ENCODE data around the gene C1GALT1C1L. TPM values are rescaled to one million over a fixed set of nuclear protein-coding genes. Genes with fewer than 3 reads are reported as not detected.

Gene C1GALT1C1L
- total RNA-seq, result not detected in 2 replicates
- long read RNA-seq, result 0 reads

- Mint-ChIP-seq H3K9me3 (ENCODE audit: unreplicated experiment) (peaks cover 6% of the 10 kb centered on the region), H3K27me3 (ENCODE audit: unreplicated experiment) (peaks cover 10% of the 10 kb centered on the region), H3K27ac (ENCODE audit: unreplicated experiment) (no peak within 1 kb of the TSS), H3K36me3 (ENCODE audit: unreplicated experiment) (peaks cover 5% of the 10 kb centered on the region), H3K4me3 (ENCODE audit: unreplicated experiment) (no peak within 1 kb of the TSS), H3K4me1 (ENCODE audit: unreplicated experiment) (no peaks in the 10 kb centered on the region)
- no peak for DNase-seq (ENCODE audit: extremely low spot score, unreplicated experiment)
- no peak for TF ChIP-seq CTCF (IDR thresholded peaks at IDR 0.05)
Observed at GRCh38 chr2:43676322-43677050, at the start of gene C1GALT1C1L. Gene C1GALT1C1L, minus strand, starts transcription at chr2:43676429. Its CDS starts 107 bp downstream, at chr2:43676322.

DNA sequence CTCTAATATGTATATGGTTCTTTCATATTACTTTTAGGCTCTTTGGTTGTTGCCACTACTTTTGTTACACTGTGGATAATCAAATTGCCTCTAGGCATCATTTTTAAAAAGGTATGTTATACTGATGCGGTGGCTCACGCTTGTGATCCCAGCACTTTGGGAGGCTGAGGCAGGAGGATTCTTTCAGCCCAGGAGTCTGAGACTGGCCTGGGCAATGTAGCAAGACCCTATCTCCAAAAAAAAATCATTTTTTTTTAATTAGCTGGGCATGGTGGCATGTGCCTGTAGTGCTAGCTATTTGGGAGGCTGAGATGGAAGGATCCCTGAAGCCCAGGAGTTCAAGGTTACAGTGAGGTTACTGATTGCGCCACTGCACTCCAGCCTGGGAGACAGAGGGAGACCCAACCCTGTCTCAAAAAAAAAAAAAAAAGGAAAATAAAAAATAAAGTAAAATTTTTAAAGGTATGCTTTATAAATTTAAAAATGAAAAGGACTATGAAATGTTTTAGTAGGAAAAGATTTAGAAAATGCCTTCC is 49.5 kb upstream of the C1GALT1C1L start:
- no peak overlapping the region for H3K4me3 Mint-ChIP-seq (ENCODE audit: unreplicated experiment)
- no peak overlapping the region for H3K27ac Mint-ChIP-seq (ENCODE audit: unreplicated experiment)
- TF ChIP-seq CTCF (IDR thresholded peaks at IDR 0.05), result no peak
- no peaks in the 10 kb centered on the region for H3K9me3 Mint-ChIP-seq (ENCODE audit: unreplicated experiment)
- no peak for DNase-seq (ENCODE audit: extremely low spot score, unreplicated experiment)
- peaks cover 3% of the 10 kb centered on the region for H3K36me3 Mint-ChIP-seq (ENCODE audit: unreplicated experiment)
- peaks cover 16% of the 10 kb centered on the region for H3K4me1 Mint-ChIP-seq (ENCODE audit: unreplicated experiment)
- no peaks in the 10 kb centered on the region for H3K27me3 Mint-ChIP-seq (ENCODE audit: unreplicated experiment)

DNA sequence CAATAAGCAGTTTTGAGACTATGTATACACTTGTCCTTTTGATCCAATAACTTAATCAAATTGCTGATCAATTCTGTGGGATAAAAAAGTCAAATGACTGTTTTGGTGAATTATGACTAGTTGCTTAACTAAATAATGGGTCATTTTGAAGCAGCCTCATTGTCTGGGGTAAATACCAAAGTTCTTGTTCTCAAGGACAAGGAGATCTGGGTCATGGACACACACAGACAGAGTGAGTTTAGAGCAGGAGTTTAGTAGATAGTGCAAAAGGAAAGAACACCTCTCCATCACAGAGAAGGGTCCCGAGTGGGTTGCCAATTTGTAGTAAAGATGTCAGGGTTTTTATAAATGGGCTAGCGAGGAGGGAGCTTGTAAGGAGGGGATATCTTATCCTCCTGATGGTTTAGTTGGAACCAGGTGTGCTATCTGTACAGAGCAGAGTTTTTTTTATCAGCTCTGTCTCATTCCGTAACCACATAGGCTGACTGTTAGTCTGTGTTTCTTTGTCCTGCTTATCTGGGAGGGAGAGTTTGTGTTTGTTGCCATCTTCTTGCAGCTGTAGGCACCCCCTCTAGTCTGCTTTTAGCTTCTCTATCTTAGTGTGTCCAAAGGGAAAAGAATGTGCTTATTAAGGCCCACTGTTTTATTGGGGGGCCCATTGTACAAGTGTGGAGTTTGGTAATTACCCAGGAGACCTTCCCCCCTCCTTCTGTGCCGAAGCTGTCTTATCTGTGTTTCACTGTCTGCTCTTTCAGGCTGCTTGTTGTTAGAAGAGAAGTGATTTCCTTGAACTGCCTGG is 48.7 kb upstream of the C1GALT1C1L start:
- H3K9me3 Mint-ChIP-seq (ENCODE audit: unreplicated experiment), result no peaks in the 10 kb centered on the region
- H3K4me1 Mint-ChIP-seq (ENCODE audit: unreplicated experiment), result peaks cover 14% of the 10 kb centered on the region
- no peak for TF ChIP-seq CTCF (IDR thresholded peaks at IDR 0.05)
- H3K27me3 Mint-ChIP-seq (ENCODE audit: unreplicated experiment), result no peaks in the 10 kb centered on the region
- H3K4me3 Mint-ChIP-seq (ENCODE audit: unreplicated experiment), result no peak overlapping the region
- peak overlapping the region; percentile 36 for H3K27ac Mint-ChIP-seq (ENCODE audit: unreplicated experiment)
- DNase-seq (ENCODE audit: extremely low spot score, unreplicated experiment), result no peak
- peaks cover 3% of the 10 kb centered on the region for H3K36me3 Mint-ChIP-seq (ENCODE audit: unreplicated experiment)

DNA sequence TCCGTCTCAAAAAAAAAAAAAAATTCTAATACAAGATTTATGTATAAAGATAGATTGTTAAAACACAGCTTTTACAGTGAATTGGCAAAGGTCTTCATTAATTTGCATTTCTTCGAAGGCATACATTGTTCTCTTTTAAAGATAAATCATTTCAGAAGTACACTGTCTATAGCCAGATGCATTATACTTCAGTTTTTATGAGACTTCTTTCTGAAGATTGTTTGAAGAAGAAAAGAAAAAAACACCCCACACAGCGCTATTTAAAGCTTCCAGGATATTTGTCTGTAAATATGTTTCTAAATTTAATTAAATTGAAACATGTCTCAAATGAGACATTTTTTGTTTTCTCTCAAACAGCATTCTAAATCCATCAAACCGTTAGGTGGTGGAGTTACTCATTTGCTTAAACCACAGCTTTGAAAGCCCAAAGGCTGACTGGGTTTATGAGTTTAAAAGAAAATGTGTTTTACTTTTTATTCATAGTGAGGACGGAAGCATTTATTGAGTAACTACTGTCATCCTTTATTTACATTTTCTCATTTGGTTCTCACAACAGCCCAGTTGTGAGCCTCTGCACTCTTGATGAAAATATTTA is 42.4 kb upstream of the C1GALT1C1L start:
- no peak for TF ChIP-seq CTCF (IDR thresholded peaks at IDR 0.05)
- no peak for DNase-seq (ENCODE audit: extremely low spot score, unreplicated experiment)
- H3K36me3 Mint-ChIP-seq (ENCODE audit: unreplicated experiment), result peaks cover 12% of the 10 kb centered on the region
- no peak overlapping the region for H3K27ac Mint-ChIP-seq (ENCODE audit: unreplicated experiment)
- no peak overlapping the region for H3K4me3 Mint-ChIP-seq (ENCODE audit: unreplicated experiment)
- no peaks in the 10 kb centered on the region for H3K9me3 Mint-ChIP-seq (ENCODE audit: unreplicated experiment)
- H3K4me1 Mint-ChIP-seq (ENCODE audit: unreplicated experiment), result peaks cover 2% of the 10 kb centered on the region
- no peaks in the 10 kb centered on the region for H3K27me3 Mint-ChIP-seq (ENCODE audit: unreplicated experiment)
